GM21723 (cell line): ENCODE data around the gene MAU2.

ENCODE experiments used
- ATAC-seq: cut with Tn5 transposase; IDR thresholded peaks from one replicate; pipeline ENCODE4 v1.9.1; 2021; ENCODE audit warnings: mild to moderate bottlenecking, moderate library complexity; ENCODE audit not compliant: unreplicated experiment

Gene MAU2

DNA sequence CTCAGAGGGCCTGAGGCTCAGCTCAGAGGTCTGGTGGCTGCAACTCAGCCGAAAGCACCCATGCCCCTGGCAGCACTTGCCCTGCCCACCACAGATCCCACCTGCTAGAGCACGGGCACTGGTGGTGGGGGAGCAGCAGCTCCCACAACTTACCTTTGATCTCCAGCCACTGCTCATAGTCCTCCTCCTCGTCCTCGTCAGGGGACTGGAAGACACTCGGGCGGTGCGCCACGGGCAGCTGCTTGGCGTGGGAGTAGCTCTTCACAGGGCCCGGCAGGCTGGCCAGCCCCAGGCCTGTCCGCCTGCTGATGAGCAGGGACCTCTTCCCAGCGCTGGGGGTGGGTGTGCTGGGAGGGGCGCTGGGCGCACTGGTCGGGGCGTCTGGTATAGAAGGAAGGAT, 14.9 kb upstream of the MAU2 start:
- no peak for ATAC-seq

DNA sequence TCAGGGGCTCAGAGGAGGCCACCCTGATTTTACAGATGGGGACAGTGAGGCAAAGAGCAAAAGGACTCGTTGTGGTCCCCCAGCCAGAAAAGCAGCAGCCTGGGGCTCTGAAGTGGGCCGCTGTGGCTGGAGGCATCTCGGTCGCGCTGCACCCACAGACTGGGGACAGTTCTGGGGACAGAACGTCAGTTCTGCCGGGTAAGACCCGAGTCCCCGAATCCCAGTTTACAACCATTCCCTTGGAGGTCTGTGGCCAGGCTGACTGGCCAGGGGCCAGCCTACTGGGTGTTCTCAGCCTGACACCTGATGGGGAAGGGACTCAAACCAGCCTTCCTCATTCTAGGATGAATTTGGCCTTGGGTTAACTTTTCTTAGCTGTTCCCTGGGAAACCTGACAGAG, 14.4 kb upstream of the MAU2 start:
- ATAC-seq = no peak

DNA sequence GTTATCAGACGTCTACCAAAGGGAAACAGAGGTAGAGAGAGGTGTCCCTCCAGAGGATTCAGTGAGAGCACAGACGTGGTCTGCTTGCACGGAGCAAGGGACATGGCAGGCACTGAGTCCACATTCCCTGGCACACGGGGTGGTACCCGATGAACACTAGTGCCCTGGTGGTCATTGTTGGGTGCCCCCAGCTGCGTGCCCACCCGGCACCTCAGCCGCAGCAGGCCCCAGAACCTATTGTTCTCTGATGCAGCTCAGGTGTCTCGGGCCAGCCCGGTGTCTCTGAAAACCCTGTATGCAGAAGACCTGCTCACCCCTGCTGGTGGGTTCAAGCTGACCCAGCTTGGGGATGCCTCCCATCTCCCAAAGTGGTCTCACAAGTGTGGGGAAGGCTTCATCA, 12.3 kb upstream of the MAU2 start:
- ATAC-seq = no peak

DNA sequence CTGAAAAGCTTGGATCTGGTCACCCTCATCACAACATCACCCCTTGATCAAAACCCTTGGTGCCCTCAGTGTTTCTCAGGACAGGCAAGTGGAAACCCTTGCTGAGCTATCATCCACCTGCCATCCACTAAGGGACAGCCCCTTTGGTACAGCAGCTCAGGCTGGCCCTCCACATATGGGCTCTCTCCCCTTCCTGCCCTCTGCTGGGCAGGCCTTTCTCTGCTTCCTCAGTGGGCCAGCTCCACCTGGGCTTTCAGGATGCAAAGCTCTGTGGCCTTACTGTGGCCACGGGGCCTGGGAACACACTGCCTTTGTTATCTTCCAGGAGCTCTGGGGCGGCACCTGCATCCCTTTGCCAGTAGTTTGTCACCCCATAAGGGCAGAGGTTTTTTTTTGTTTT, 5.2 kb upstream of the MAU2 start:
- ATAC-seq = no peak

DNA sequence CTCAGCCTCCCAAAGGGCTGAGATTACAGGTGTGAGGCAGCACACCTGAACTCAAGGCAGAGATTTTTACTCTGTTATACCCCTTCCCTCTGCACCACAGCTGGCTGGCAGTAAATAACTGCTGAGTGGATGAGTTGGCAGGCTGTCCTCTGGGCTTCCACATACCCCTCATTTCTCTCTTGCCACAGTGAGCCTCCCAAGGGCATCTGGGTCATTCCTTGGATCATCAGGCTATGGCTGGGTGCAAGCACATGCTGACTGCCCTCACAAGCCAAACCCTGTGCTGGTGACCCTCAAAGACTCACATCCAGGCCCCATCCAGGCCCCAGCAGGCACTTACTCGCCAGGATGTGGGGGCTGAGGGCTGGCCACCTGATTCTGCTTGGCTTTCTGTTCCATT, 4.5 kb upstream of the MAU2 start:
- ATAC-seq = no peak

DNA sequence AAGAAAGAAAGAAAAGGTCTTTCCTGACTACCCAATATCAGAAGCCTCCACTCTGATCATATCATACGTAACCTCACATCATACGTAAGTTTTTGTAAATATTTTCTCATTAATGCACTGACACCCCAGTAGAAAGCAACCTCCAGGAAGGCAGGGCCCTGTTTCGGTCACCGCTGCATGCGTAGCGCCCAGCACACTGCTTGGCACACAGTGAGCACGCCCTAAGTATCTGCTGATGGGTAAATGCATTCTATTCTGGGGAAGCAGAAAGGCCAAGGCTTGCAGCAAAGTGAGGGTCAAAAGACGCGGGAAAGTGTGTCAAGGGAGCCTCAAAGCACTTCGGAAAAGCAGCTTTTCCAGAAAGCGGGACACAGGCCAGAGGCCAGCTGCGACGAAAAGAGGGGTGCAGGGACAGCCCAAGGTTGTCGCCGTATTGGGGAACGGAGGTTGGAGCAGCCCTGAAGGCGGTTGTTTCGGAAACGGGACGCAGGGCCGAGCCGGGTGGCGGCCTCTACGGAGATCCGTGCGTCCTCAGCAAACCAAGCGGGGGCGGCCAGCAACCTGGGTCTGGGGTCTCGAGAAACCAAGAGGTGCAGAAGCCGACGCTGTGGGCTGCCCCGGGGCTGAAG, 783 bp upstream of the MAU2 start:
- ATAC-seq = peak; percentile 6

DNA sequence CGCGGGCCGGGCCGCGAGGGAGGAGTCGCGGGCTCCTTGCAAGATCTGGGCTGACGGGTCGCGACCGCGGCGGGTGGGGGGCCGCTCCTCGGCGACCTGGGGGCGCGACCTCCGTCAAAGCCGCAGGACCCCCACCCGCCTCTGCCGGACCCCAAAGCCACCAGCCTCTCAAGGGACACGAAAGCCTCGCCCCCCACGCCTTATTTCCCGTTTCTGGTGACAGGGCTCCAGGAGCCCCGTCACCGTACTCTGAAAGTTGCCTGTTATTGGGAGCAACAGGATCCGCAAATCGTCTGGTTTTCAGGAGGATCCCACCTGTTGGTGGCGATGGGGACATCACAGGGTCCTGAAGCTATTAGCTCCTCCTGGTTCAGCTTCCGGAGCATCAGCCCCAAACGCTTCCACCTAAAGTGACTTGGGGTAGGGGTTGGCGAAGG, 530 bp downstream of the MAU2 start:
- no peak for ATAC-seq

DNA sequence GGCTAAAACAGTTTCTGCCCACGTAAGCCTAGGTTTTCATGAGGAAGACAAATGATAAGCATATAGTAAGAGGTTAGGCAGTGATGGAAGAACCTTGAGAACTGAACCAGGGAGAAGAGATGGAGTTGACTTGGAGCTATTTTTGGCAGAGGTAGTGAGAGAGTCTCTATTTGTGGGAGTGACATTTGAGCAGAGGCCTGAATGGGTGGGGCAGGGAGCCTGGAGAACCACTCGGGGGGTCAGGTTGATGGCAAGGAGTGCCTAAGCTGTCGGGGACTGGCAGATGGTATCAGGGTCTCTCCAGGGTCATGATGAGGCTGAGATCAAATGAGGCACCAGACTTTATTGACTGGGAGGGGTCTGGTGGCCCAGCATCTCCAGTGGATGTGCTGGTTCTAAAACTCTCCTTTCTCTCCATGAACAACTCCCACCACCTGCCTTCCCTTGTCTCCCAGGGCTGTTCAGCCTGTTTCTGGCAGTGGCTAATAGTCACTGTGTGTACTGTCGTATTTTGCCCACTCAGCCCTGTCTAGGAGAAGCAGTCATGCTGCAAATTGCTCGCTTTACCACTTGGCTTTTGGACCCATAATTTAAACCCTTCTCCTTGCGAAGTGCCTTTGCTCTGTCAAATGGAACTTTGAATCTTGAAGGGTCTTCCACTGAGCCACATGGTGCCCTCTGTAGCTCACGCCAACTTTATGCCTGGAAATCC, 3.6 kb downstream of the MAU2 start:
- no peak for ATAC-seq

DNA sequence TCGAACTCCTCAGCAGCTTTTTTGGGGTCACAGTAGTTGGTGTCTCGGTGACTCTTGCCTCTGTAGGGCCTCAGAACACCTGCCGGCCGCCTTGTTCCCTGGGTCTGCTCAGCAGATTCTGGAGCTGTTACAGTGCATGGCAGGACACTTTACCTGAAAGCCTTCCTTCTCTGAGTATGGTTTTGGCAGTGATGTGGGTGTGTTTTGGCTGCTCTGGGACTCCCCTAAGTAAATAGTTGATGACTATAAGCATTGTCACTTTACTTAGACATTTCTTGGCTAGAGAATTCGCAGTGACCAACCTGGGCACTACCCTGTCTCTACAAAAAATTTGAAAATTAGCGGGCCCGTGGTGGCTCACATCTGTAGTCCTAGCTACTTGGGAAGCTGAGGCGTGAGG, 7.0 kb downstream of the MAU2 start:
- no peak for ATAC-seq

DNA sequence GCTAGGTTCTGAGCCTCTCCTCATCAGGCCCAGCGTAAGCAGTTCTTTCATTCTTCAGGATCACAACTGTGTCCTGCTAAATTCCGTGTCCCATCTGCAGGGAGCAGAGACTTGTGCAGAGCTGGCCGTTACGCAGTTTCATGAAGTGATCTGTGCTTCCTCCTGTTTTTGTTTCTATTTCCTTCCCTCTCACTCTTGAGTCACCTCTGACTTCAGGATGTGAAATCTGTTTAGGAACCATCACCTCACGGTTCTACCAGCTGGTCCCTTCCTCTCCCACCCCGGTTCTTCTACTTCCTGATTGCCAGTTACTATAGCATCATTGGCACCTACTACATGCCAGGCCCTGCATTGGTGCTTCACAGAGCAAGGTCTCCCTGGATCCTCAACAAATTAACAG, 8.5 kb downstream of the MAU2 start:
- ATAC-seq = no peak

DNA sequence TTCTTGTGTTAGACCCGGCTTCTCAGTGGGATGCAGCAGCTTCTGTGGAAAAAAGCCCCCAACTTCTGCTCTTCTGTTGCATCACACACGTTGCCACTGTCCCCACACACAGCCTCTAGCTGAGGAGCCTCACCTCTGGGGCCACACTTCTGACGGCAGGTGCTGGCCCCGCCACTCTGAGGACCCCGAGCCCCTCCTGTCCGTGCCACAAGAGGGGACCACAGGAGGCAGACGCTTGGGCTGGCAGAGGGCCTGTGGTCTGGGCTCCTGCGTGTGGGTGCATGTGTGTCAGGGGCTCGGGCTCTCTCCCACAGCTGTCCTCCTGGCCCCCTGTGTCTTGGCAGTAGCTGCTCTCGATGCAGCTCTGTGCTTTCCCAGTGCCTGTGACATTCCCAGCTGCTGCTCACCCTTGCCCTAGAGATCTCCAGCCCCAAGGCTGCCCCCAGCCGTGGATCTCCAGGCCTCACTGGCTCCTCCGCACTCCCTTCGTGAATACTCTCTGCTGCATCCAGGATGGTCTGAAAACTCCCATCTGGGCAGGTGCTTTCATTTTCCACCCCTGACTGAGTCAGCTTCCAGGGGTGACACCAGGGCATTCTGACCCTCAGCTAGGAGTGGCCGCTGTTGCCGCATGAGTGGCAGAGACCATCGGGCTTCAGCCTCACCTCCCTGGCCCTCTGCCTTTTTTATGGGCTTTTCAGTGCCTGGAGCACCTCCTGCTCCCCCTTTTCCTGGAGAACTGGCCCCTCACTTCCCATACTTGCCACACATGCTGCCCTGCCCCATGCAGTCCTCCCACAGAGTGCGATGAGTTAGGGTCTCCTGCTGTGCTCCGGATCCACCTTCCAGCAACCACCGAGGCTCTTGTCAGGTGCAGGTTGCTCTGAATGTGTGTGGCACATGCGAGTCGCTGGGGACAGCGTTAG, 13.7 kb downstream of the MAU2 start:
- ATAC-seq = no peak

DNA sequence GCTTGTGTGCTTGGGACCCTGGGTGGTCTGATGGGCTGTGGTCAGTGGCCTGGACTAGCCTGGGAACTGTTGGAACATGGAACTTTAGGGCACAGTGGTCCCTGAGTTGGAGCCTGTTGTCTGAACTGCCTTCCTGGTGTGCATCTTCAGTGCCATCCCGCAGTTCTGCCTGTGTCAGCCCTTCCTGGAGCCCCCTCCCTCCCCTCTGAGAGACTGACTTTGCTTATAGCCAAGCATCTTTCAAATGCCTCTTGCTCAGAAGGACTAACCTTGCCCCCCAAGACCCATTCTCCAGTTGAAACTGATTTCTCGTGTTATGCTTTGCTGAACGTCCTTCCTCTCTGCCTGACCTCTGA, 14.3 kb downstream of the MAU2 start:
- no peak for ATAC-seq

DNA sequence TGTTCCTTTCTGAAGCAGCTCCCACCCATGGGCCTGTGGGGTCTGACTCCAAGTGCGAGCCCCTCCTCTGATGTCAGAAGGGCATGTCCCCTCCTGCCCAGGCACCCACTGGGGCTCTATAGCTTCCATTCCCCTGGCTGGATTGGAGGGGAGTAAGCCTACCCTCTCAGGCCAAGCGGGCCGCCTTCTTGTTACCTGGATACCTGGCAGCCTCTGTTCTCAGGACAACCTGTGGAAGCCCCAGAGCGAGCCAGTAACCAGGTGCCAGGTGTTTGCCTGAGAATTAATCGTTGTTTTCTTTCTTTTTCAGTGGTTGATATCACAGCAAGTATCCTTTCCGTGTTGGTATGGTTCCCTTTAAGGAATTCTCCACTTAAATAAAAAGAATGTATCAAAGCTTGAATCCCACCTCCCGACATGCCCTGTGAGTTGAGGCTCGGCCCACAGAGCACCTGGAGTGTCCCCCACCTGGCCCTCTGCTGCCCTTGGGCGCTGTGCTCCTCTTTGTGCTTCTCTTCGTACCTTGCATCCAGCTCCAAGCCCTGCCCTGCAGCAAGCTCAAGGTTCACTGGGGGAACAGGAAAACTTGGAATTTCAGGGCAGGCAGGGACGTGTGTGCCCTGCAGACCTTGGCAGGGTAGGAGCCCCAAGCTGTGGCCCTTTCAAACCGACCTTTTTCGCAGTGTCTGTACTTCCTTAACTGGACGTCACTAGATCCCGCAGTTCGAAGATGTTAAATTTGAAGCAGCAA, 15.0 kb downstream of the MAU2 start:
- no peak for ATAC-seq

DNA sequence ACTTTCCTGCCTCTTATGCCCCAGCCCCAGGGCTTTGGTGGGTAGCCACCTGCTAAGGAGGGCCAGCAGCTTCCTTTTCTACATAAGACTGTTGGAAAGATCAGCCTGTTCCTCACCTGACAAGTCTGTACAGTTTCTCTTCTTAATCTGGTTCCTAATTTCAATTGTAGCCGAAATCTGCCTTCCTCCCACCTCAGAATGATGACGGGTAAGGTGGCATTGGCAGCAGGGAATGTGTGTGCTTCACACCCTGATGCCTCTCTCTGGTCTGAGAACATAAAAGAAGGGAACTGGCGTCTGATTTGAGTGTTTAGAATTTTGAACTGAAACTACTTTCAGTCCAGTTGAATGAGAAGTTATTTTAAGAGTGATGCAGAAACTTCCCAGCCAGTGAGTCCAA, 16.0 kb downstream of the MAU2 start:
- ATAC-seq = no peak

DNA sequence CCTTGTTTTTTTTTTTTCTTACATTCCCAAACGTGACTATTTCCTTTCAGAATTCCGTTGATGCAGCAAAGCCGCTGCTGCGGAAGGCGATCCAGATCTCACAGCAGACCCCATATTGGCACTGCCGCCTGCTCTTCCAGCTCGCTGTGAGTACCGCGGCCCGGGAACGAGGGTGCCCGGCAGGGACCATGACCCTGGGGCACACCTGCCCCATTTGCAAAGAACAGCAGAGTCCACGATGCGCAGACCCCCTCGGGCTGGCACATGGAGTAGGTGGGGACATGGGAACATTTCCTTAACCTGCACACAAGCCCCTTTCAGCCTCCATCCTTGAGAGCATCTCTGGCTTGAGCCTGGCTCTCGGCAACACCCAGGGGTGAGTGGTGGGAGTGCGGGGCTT, 16.5 kb downstream of the MAU2 start:
- no peak for ATAC-seq

DNA sequence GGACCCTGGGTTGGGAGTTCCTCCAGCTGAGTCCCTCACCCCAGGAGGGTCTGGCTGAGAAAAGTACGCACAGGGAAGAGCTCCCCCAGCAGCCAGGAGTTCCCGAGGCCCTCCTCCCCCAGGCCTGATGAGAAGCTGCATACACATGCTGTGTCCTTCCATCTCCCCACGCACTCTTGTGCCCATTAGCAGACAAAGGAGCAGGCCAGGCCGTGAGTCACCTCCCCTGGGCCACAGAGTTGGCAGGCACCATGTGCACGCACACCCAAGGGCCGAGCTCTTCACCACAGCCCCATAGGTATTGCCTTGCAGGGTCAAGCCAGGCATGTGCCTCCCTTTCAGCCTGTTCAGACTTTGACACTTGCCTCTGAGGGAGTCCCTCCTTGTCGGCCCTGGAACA, 17.5 kb downstream of the MAU2 start:
- no peak for ATAC-seq

DNA sequence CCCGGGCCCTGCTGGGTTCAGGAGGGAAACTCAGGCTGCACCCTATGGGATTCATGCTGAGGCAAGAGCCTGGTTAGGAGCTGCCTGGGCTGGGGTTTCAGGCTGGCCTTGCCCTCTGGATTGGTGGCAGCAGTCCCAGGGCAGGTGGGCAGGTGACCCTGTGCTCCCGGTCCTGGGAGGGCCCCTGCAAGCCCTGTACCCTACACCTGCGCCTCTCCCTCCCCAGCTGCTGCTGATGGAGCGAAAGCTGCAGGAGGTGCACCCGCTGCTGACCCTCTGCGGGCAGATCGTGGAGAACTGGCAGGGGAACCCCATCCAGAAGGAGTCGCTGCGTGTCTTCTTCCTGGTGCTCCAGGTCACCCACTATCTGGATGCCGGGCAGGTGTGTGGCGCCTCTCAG, 20.4 kb downstream of the MAU2 start:
- ATAC-seq = no peak

DNA sequence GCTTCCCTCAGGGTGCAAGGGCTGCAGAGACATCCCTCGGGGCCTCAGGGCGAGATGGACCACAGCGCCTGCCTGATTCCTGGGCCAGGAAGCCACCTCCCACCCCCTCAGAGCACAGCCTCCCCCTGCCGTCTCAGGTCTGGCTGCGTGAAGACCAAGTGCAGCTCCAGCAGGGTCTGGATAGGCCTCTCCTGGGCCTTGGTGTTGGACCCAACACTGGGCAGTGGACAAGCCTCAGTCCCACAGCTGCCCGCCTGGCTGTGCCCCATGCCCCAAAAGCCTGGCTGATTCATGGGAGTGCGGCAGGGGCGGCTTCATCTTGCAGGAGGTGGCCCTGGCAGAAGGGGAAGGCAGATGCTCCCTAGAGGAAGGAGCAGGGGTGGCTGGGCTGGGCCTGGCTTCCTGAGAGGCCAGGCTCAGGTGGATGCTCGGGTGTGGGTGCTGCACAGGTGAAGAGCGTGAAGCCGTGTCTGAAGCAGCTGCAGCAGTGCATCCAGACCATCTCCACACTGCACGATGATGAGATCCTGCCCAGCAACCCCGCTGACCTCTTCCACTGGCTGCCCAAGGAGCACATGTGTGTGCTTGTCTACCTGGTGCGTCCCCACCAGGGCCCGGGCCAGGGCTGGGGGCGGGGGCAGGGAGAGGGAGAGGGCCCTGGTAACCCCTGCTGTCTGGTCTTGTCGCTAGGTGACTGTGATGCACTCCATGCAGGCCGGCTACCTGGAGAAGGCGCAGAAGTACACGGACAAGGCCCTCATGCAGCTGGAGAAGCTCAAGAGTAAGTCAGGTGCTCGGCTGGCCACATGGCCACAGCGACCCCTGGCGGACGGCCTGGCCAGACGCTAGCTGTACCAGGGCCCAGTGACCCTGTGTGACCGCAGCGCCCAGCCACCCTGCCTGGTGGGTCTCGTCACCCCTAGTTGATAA, 21.7 kb downstream of the MAU2 start:
- ATAC-seq = no peak

DNA sequence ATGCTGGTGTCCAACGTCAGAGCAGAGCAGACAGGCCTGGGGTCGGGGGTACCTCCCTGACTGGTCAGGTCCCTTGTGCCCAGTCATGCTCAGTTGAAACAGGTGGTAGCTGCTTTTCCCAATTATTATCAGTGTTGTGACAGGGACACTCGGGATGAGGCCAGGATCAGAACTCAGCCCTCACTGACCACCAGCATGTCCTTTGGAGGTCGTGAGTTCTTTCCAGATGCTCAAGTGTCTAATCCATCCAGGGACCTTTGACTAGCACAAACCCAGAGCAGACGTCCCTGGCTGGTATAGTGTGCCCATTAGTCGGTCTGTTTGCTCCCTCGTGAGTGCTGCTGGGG, 22.4 kb downstream of the MAU2 start:
- no peak for ATAC-seq

DNA sequence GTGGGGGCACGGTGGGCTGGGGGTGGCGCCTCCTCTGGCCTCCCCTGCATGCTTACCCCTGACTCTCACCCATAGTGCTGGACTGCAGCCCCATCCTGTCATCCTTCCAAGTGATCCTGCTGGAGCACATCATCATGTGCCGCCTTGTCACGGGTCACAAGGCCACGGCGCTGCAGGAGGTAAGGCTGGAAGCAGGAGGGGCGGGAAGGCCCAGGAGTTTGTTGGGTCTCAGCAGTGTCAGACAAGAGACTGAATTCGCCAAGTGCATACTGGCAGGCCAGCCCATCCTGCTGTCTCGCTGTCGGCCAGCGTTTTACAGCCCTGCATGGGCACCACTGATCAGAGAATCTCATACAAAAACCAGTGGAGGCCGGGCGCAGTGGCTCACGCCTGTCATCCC, 23.1 kb downstream of the MAU2 start:
- no peak for ATAC-seq
